Vagina (tissue), 2 donors: Measurements from ENCODE around the gene PRSS27. TPM values are rescaled to one million over a fixed set of nuclear protein-coding genes. Genes with fewer than 3 reads are reported as not detected.
"Not testable (repeated sequence)": the region's sequence is repeated elsewhere in the genome, so short reads cannot be mapped to it uniquely, and the experiment has no call there.

ENCODE experiments used
- DNase-seq, 2 donors: peaks; one replicate each; pipeline ENCODE4 v3.0.0-alpha.2; 2017; ENCODE audit errors: extremely low spot score in 2 of 2
- H3K27ac ChIP-seq: fragments of 200-600 bp; sonication (generic); one replicate; pipeline ENCODE4 v1.5.1; 2019
- H3K27me3 ChIP-seq: fragments of 200-600 bp; sonication (generic); one replicate; pipeline ENCODE4 v1.5.1; 2019
- H3K36me3 ChIP-seq, 2 donors: fragments of 200-600 bp; sonication (generic); one replicate each; pipeline ENCODE4 v1.5.1; 2017 to 2019
- H3K4me1 ChIP-seq: fragments of 200-600 bp; sonication (generic); one replicate; pipeline ENCODE4 v1.5.1; 2019
- H3K4me3 ChIP-seq, 2 donors: fragments of 200-600 bp; sonication (generic); 1 replicate in 1 of 2; 2 replicates in 1 of 2; pipeline ENCODE4 v1.5.1; 2016 to 2019
- H3K9me3 ChIP-seq: fragments of 200-600 bp; sonication (generic); one replicate; pipeline ENCODE4 v1.5.1; 2019
- POLR2A ChIP-seq, 2 donors: fragments of 450-650 bp; IDR thresholded peaks; one replicate each; pipeline ENCODE4 v1.6.1; 2017; ENCODE audit warnings: antibody characterized with exemption in 2 of 2, mild to moderate bottlenecking in 2 of 2, moderate library complexity in 2 of 2
- POLR2AphosphoS5 ChIP-seq, 2 donors: sonication (generic); formaldehyde crosslinking; IDR thresholded peaks; one replicate each; pipeline ENCODE4 v1.9.0; 2017; ENCODE audit warnings: antibody characterized with exemption in 2 of 2, mild to moderate bottlenecking in 2 of 2, low read depth in 1 of 2; ENCODE audit not compliant: insufficient read depth in 1 of 2
- intact Hi-C: fragments of 100-400 bp; cut with DNase I; formaldehyde crosslinking; loops from one replicate; pipeline ENCODE4 v1.15.1; 2023
- total RNA-seq: library from RNA; depleted of rRNA; stranded (reverse); fragments of >200 nt; gene quantifications from one replicate; pipeline ENCODE4 v1.2.3, GENCODE V29; 2016
- TF ChIP-seq, protein P1 (sequence below), 3 experiments: fragments of 450-650 bp in 2 of 3; fragments of 200-600 bp in 1 of 3; sonication (generic) in 1 of 3; IDR thresholded peaks; one replicate each; pipeline ENCODE4 v1.5.1; 2017 to 2019; ENCODE audit warnings: antibody characterized with exemption in 3 of 3, mild to moderate bottlenecking in 2 of 3, moderate library complexity in 2 of 3

PRSS27 gene
- total RNA-seq, 1 donor from 2014 or later = 61.6 TPM

DNA sequence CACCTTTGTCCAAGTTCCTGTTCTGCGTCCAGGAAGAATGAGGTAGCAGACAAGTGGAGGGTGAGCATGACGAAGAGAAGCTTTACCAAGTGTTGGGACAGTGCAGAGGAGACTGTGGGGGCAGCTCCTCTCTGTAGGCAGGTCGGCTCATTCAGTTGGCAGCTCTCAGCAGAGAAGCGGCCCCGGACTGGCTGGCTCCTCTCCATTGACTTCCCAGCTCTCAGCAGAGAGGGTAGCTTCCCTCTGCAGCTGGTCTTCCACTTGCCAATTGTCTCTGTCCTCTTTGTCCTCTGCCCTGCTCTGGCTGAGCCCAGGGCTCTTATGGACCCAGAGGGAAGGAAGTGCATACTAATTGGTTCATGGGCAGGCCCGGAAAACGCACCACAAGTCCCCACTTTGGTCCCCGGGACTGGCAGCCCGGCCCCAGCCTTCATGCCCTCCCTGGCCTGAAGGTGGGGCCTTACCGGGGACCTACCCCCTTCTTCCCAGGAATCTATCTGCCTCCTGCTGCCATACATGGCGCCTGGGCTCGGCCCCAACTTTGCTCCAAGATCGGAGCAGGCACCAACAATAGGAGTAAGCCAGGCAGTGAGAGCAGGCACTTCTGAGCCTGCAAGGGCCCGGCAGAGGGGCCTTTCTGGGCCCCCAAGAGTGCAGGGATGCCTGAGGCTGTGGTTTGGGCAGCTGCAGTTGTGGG is 27.6 kb downstream of the PRSS27 start:
- TF ChIP-seq POLR2A (IDR thresholded peaks at IDR 0.05) = no peak
- no peak for TF ChIP-seq POLR2AphosphoS5 (IDR thresholded peaks at IDR 0.05; ENCODE audit: insufficient read depth in 1 of 2, low read depth in 1 of 2)
- TF ChIP-seq, protein P1, sequence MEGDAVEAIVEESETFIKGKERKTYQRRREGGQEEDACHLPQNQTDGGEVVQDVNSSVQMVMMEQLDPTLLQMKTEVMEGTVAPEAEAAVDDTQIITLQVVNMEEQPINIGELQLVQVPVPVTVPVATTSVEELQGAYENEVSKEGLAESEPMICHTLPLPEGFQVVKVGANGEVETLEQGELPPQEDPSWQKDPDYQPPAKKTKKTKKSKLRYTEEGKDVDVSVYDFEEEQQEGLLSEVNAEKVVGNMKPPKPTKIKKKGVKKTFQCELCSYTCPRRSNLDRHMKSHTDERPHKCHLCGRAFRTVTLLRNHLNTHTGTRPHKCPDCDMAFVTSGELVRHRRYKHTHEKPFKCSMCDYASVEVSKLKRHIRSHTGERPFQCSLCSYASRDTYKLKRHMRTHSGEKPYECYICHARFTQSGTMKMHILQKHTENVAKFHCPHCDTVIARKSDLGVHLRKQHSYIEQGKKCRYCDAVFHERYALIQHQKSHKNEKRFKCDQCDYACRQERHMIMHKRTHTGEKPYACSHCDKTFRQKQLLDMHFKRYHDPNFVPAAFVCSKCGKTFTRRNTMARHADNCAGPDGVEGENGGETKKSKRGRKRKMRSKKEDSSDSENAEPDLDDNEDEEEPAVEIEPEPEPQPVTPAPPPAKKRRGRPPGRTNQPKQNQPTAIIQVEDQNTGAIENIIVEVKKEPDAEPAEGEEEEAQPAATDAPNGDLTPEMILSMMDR (IDR thresholded peaks at IDR 0.05) = no peak
- Histone ChIP-seq H3K27ac (no peak overlapping the region), H3K9me3 (no peaks in the 10 kb centered on the region), H3K4me1 (peaks cover 12% of the 10 kb centered on the region), H3K4me3 (no peak overlapping the region), H3K36me3 (peaks cover 0 to 8% of the 10 kb centered on the region in 2 donors), H3K27me3 (no peaks in the 10 kb centered on the region)
- intact Hi-C loops = no loop called here
- DNase-seq = no peak

DNA sequence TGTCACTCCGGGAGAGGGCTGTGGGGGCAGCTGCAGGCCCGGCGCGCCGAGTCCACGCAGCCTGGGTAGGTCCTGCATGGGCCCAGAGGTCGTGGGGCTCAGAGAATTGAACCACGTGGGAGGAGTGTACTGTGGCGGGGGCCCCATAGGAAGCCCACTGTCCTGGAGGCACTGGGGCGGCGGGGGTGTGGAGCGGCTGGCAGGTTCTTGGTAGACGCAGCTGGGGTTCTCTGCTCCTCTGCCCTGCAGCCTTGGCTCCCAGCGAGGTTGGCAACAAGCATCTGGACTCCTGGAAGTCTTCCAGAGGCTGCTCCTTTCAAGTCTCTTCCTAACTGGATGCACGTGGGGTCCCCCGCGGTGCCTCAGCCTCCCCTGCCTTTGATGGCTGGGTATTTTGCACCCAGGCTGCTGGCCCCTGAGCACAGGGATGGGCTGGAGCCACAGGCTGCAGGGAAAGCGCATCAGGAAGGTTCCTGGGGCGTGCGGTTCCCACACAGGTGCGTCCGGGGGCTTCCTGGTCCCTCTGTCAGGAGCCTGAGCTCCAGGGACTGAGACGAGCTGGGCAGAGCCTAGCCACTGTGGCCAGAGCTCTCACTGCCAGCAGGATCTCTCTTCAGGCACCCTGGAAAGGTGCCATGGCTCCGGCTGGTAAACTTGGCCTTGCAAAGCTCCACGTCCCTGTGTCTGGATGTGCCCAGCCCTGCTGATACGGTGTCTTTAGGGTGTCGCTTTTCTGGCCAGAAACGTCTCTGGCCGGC is 28.4 kb downstream of the PRSS27 start:
- intact Hi-C loops = no loop called here

DNA sequence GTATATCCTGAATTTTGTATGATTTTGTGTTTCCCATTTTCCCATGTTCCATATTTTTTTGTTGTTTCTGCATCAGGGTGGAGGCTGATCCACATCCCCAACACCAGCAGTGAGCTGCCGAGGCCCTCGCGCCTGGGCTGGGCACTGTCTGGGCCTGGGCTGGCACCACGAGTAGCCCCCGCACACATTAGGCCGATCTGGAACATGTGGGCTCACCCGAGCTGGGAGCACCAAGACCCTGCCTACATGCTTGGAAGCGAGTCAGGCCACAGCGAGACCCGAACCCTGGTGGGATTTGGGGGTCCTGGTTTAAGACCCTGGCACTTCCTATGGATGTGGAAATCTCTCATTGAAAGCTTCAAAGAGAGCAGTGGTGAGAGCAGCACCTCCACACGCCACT is 29.2 kb downstream of the PRSS27 start:
- no peak for DNase-seq
- Histone ChIP-seq H3K27ac (no peak overlapping the region), H3K4me1 (peaks cover 12% of the 10 kb centered on the region), H3K27me3 (no peaks in the 10 kb centered on the region), H3K4me3 (no peak overlapping the region), H3K36me3 (no peaks in the 10 kb centered on the region), H3K9me3 (no peaks in the 10 kb centered on the region)
- intact Hi-C loops = no loop called here
- TF ChIP-seq POLR2AphosphoS5 (IDR thresholded peaks at IDR 0.05; ENCODE audit: insufficient read depth in 1 of 2, low read depth in 1 of 2) = no peak
- no peak for TF ChIP-seq POLR2A (IDR thresholded peaks at IDR 0.05)
- TF ChIP-seq, protein P1 (IDR thresholded peaks at IDR 0.05) = no peak

More for the DNA sequence above, 28.4 kb downstream of the PRSS27 start:
- peaks cover 0 to 1% of the 10 kb centered on the region in 2 donors for H3K36me3 ChIP-seq
- no peaks in the 10 kb centered on the region for H3K9me3 ChIP-seq
- H3K4me3 ChIP-seq = no peak overlapping the region
- no peak for DNase-seq
- no peaks in the 10 kb centered on the region for H3K27me3 ChIP-seq
- peaks cover 12% of the 10 kb centered on the region for H3K4me1 ChIP-seq
- TF ChIP-seq POLR2A (IDR thresholded peaks at IDR 0.05) (no peak), POLR2AphosphoS5 (IDR thresholded peaks at IDR 0.05; ENCODE audit: insufficient read depth in 1 of 2, low read depth in 1 of 2) (no peak)
- TF ChIP-seq, protein P1 (IDR thresholded peaks at IDR 0.05) = no peak
- H3K27ac ChIP-seq = no peak overlapping the region

DNA sequence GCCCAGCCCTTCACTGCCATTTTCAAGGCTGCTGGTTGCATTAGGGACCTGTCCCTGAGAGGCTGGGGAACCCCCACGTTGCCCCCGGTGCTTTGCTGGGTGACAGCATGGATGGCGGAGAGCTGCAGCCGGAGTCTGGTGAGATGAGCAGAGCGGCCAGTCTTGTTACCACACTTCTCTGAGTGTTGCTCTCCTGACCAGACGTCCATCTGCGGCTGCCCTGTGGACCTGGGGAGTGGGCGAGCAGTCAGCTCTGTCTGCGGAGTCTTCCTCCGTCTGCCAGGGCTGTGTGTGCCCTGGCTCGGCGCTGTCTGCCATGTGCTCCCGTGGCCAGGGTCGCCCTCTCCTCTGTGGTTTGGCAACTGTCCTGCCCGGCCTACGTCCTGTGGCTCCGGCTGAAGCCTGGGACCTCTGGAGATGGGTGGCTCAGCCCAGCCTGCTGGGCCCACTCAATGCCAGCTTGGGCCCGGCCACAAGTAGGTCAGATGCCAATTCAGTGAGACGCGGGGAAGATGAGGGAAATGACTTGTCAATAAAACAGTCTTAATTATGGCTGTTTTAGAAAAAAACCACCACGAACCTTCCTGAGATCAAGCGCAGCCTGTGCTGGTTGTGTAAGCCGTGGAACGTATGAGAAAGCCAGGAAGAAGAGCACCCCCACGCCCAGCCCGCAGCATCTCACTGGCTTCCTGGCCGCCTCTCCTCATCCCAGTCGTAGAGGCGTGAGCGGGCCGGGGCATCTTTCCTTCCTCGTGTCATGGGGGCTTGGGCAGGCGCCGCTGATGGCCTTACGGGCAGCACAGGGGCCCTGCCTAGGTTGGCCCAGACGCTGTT is 29.8 kb downstream of the PRSS27 start:
- no peak for DNase-seq

DNA sequence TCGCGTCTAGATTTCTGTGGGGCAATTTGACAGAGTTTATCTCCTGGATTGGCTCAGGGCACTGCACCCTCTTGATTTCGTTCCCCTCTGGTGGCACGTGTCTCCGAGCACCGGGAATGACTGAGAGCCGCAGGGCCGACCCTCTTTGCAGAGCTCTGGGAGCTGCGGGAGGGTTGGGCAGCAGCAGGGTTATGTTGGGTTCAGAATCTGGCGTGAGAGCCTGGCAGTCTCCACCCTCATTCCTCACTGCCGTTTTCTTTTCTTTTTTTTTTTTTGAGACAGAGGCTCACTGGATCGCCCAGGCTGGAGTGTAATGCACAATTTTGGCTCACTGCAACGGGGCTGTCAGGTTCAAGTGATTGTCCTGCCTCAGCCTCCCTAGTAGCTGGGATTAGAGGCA is 30.6 kb downstream of the PRSS27 start:
- H3K27ac ChIP-seq, H3K9me3 ChIP-seq, H3K4me3 ChIP-seq, DNase-seq, intact Hi-C loops, H3K36me3 ChIP-seq, H3K27me3 ChIP-seq: not testable (repeated sequence)
- peaks cover 14% of the 10 kb centered on the region for H3K4me1 ChIP-seq

More for the DNA sequence above, 29.8 kb downstream of the PRSS27 start:
- H3K4me3 ChIP-seq = no peak overlapping the region
- H3K27ac ChIP-seq = no peak overlapping the region
- intact Hi-C loops = no loop called here
- H3K27me3 ChIP-seq = no peaks in the 10 kb centered on the region
- H3K36me3 ChIP-seq = no peaks in the 10 kb centered on the region
- TF ChIP-seq, protein P1 (IDR thresholded peaks at IDR 0.05) = no peak
- TF ChIP-seq POLR2AphosphoS5 (IDR thresholded peaks at IDR 0.05; ENCODE audit: insufficient read depth in 1 of 2, low read depth in 1 of 2) (no peak), POLR2A (IDR thresholded peaks at IDR 0.05) (no peak)
- no peaks in the 10 kb centered on the region for H3K9me3 ChIP-seq
- peaks cover 12% of the 10 kb centered on the region for H3K4me1 ChIP-seq
